SIG-M5 treated with dmso at 0.1 percent for 504 hours (cell line): ENCODE results near the gene DPYSL5.
A peak's percentile ranks its signal among the peaks of the same experiment; 100 is the strongest.
"Not testable (repeated sequence)": the region's sequence is repeated elsewhere in the genome, so short reads cannot be mapped to it uniquely, and the experiment has no call there.

Experiments
- DNase-seq: peaks from one replicate; lab custom pipeline; 2025; ENCODE audit not compliant: unreplicated experiment; lab: John Stamatoyannopoulos, UW

The DPYSL5 gene, protein sequence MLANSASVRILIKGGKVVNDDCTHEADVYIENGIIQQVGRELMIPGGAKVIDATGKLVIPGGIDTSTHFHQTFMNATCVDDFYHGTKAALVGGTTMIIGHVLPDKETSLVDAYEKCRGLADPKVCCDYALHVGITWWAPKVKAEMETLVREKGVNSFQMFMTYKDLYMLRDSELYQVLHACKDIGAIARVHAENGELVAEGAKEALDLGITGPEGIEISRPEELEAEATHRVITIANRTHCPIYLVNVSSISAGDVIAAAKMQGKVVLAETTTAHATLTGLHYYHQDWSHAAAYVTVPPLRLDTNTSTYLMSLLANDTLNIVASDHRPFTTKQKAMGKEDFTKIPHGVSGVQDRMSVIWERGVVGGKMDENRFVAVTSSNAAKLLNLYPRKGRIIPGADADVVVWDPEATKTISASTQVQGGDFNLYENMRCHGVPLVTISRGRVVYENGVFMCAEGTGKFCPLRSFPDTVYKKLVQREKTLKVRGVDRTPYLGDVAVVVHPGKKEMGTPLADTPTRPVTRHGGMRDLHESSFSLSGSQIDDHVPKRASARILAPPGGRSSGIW

DNA sequence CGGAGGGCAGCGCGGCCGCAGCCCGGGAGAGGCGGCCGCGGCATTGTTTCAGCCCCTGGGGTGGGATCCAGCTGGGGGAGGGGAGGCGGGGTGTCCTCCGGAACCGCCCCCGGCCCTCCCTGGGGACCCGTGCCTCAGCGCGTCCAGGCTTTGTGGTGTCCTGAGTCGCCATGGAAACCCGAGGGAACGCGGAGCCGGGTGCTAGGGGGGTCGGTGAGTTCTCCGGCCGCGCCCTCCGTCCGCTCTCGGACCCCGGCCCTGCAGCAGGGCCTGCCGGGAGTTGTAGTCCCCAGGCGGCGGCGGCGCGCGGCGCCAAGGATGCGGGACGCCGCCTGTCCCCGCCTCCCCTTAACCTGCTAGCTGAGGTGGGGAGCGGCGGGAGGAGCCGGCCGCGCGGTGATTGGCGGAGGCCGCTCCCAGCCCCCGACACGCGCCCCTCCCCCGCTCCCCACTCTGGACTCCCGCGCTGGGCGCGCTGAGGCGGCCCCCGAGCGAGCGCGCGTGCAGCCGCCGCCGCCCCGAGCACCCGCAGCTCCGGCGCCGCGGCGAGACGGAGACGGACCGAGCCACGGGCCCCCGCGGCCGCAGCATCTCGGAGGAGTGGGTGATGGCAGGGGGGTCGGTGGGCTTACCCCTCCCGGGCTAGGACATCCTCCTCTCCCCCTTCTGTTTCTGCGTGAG is at the start of gene DPYSL5:
TSS of gene DPYSL5 (plus strand) at position 478 of the 681 bp plus-strand sequence. CDS start 50,368 bp downstream, outside the sequence.
- DNase-seq: no peak

DNA sequence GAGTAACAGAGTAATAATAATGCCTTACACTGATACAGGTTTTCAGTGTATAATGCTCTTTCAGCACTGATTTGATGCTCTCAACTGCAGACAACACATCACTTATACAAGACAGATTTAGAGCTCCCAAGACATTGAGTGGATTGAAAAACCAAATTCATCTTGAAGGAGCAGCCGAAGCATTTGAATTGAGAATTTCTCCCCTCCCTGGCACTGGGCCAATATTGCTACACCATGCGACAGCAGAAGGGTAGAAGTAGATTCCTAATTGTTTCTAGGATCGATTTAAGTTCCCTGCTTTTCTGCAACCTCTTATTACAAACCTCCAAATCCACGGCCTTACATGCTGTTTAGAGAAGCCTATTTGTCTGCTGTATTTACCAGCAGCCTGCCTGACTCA is 46.6 kb upstream of the DPYSL5 start:
- no peak for DNase-seq

DNA sequence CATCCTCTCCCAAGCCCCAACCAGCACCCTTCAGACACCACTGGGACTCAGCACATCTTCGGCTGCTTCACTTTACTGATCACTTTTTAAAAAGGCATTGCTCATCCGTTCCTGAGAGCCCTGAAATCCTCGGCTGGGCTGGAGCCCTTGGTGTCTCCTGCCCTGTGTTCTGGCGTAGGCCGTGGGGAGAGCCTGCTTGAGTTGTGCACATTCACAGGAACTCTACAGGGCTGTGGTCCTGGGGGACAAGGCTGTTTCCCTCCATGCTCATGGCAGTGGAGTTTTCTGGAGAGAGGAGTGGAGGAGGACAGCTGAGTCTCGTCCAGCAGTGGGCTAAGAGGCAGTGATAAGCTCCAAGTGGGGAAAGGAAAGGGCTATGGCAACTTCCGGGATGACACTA is 46.1 kb upstream of the DPYSL5 start:
- no peak for DNase-seq

DNA sequence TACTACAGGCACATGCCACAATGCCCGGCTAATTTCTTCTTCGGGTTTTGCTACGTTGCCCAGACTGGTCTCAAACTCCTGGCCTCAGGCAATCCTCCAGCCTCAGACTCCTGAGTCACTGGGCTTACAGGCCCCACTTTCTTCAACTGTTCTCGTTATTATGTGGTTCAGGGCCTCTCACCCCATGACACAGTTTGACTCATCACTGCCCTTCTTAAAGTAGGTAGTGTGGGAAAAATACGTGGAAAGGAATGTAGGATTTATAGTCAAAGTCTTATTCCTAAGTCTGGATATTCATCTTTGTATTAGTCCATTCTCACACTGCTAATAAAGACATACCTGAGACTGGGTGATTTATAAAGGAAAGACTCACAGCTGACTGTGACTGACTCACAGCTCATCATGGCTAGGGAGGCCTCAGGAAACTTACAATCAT is 42.7 kb upstream of the DPYSL5 start:
- DNase-seq: no peak

DNA sequence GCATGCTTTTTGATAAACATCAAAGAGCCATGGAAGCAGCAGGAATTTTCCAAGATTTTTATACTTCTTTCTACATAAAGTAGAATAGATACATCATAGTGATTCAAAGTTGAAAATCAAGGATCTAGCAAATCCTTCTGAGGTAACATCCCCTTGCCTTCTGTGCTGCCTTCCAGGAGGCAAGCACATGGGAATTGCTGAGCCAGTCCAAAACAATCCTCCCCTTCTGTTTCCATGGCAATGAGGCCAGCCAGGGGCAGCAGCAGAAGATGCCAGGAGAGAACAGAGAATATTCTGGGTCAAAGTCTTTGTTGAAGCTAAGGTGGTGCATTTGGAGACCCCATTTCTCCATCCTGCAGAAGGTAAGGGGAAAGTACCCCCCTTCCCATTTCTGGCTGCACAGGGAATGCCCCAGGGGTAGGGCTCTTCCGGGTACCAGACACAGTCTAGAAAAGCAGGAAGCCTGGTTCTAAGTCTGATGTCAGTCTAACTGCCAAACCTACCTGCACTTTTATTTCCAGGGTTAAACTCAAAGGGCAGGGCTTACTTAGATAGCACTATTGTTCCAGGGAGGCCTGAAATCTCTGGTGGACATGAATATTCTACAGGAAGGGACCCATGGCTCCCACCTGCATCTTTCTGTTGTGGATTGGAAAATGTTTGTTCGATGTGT is 40.0 kb upstream of the DPYSL5 start:
- no peak for DNase-seq

DNA sequence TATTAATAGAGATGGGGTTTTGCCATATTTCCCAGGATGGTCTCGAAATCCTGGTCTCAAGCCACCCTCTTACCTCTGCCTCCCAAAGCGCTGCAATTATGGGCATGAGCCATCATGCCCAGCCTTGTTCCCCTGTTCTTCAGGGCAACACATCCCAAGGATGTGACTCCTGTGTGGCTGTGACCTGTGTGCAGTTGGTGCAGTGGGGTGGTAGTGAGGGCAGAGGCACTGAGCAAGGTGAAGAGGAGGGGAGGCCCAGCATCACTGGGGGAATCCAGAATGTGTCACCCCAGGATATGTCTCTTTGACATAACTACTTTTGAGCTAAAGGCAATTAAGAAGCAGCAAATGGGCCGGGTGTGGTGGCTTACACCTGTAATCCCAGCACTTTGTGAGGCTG is 38.7 kb upstream of the DPYSL5 start:
- no peak for DNase-seq

DNA sequence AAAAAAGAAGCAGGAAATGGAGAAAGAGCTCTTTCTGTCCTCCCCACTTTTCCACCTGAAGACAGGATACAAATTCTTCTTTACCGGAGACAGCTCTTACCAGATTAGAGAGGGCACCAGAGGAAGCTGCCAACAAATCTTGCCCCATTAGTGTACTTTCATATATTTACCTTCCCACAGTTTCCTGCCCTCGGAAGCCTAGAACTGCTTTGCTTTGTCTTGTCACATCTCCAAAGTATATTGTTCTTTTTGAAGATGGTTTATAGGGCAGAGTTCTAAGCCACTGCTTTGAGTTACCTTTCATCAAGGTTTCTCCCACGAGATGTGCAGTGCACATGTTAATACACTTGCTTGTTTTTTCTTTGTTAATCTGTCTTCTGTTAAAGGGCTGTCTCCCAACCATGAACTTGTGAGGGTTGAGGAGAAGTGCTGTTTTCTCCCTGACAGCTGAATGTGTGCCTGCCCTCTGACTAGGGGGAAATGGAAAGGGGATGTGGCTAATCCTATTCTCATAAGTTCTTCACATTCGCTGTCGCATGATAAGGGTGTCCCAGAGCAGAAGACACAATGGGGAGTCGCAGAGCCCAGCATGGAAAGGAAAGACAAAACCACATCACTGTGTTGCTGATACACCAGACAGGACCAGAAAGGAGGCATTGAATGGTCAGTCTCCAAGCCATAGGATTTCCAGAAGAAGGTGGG is 37.9 kb upstream of the DPYSL5 start:
- peak; percentile 60 for DNase-seq

DNA sequence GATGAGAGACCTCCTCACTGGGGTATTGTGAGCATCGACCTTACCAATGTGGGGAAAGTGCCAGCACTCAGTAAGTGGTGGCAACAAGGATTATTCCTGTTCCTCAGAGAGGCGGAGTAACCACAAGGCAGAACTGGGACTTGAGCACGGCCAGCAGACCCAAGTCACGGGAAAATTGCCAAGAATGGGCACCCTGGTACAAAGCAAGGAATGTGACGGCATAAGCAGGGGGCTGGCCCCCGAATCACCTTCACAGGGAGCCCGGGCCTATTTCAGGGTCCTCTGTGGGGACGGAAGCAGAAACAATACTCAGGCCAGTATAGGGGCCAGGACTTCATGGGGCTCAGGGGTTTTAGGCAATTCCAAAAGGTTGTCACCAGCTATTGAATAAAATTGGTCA is 36.7 kb upstream of the DPYSL5 start:
- no peak for DNase-seq

DNA sequence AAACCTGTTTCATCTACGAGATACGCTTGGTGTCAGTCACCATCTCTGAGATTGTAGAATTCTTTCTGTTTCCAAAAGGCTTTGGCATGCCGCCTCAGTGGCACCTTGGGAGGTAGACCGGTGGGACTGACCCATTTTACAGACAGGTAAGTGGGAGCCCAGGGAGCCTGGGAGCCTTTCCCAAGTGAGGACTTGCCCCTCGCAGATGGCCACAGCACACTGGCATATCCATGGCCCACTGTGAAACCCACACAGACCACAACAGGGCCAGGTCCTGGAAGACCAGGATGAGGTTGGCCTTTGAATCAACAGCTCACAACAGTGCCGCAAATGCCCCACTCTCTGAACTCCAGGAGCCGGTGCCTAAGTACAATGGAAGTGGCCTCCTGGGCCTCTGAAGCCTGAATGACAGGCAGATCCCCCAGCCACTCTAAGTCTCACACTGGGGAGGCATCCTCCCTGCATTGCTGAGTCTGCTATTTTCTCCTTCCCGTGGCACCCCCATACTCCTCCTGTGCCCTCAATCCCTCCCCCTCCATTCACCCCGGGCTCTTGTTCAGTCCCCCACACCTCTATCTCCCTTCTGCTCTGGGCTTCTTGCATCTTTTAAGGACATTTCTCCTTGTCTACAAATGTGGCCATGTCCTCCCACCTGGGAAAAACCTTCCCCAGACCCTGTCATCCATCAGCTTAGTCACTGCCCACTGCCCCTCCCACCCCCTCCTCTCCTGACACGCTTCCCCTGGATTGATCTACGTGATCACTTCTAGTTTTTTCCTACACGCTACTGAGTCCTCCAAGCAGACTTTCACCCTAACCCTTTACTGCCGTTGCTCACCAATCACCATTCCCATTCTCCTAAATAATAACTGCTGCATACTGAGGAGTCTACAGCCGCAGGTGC is 35.9 kb upstream of the DPYSL5 start:
- DNase-seq: no peak

DNA sequence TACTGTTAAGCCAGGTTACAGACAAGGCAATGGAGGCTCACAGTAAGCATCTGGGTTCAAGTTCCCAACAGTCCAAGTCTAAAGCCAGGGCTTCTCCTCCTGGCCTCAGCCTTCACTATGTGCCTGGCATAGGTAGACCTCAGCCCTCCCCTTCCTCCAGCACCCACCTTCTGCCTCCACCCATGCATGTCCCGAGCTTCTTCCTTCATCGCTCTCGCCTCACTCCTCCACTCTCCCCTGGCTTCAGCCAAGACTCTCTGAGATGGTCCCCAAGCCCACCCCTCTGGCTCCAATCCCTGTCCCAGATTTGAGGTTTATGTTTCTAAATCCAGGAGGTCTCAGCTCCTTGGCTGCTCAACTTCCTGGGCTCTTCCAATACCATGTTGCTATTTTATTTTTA is 35.2 kb upstream of the DPYSL5 start:
- DNase-seq: no peak

DNA sequence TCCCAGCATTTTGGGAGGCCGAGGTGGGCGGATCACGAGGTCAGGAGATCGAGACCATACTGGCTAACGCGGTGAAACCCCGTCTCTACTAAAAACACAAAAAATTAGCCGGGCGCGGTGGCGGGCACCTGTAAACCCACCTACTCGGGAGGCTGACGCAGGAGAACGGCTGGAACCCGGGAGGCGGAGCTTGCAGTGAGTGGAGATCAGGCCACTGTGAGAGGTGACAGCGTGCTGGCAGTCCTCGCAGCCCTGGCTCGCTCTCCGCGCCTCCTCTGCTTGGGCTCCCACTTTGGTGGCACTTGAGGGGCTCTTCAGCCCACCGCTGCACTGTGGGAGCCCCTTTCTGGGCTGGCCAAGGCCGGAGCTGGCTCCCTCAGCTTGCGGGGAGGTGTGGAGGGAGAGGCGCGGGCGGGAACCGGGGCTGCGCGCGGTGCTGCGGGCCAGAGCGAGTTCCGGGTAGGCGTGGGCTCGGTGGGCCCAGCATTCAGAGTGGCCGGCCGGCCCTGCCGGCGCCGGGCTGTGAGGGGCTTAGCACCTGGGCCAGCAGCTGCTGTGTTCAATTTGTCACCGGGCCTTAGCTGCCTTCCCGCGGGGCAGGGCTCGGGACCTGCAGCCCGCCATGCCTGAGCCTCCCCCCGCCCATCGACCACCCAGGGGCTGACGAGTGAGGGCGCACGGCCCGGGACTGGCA is 33.7 kb upstream of the DPYSL5 start:
- DNase-seq: not testable (repeated sequence)

DNA sequence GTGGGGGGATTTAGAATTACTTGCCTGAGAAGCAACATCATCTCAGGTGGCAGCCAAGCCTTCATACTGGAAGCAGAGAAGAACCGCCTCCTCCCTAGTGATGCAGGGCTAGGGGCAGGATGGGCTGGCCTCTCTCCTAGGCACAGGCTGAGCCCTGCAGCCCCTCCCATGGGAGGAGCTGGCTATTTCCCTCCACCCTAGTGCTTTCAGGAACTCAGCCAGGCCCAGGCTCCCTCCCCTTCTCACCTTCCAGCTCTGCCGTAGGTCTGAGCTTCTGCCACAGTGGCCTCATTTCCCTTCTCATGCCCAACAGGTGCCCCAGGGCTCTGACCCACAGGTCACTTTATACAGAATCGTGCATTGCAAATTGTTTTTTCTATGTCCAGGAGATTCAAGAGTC is 31.0 kb upstream of the DPYSL5 start:
- peak; percentile 25 for DNase-seq

DNA sequence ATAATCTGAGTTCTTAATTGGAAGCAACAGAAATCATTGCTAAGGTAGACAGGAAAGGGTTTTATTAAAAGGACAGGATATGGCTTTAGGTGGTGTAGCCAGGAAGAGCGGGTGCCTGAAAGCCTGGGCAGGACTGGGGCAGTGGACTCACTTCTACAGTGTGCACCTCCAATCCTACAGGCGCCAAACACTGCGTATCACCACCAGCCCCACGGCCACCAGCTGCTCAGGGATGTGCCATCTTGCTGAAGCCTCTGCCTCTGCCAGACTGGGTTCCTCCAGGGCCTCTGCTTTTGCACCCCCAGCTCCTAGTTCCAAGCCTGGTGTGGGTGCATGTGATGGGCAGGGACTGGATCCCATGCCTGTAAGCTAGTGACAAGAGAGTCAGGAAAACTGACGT is 29.7 kb upstream of the DPYSL5 start:
- no peak for DNase-seq

DNA sequence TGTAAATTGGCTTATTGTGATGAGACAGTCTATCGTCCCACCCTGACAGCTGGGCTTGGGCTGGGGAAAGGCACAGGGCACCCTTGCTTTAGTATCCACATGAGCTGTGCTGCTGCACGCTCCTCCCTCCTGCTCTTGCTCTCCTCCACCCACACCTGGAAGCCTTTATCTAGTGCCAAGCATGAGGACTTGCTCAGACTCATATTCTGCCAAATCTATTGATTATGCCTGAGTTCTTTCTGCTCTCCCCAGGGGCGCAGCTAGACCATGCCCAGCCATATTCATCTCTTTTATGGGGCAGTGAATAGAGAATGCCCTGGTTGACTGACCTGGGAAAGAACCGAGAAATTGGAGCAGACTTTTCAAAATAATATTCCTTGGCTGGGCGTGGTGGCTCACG is 29.0 kb upstream of the DPYSL5 start:
- DNase-seq: no peak

DNA sequence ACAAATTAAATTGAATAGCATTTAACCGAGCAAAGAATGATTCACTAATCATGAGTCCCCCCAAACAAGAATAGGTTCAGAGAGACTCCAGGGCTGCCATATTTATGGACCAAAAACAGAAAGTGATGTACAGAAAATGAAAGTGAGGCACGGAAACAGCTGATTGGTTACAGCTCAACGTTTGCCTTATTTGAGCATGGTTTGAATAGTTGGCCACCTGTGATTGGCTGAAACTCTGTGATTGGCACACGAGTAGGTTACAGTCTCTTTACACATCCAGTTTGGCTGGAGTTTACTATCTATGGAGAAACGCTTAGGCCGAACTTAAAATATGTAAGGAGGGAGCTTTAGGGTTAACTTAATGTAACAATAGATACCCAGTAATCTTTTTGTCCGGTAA is 27.0 kb upstream of the DPYSL5 start:
- DNase-seq: no peak

DNA sequence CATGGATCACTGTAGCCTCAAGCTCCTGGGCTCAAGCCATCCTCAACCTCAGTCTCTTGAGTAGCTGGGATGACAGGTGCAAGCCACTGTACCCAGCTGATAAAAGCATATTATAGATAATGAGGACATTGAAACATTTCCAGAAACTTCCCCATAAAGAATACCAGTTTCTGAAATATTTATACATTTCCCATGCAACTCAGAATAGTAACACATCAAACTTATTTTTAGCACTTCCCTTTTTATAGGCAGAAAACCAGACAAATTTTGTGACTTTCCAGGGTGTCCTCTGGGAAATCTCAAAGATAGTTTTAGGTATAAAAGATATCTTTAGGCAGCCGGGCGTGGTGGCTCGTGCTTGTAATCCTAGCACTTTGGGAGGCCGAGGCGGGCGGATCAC is 25.1 kb upstream of the DPYSL5 start:
- no peak for DNase-seq

DNA sequence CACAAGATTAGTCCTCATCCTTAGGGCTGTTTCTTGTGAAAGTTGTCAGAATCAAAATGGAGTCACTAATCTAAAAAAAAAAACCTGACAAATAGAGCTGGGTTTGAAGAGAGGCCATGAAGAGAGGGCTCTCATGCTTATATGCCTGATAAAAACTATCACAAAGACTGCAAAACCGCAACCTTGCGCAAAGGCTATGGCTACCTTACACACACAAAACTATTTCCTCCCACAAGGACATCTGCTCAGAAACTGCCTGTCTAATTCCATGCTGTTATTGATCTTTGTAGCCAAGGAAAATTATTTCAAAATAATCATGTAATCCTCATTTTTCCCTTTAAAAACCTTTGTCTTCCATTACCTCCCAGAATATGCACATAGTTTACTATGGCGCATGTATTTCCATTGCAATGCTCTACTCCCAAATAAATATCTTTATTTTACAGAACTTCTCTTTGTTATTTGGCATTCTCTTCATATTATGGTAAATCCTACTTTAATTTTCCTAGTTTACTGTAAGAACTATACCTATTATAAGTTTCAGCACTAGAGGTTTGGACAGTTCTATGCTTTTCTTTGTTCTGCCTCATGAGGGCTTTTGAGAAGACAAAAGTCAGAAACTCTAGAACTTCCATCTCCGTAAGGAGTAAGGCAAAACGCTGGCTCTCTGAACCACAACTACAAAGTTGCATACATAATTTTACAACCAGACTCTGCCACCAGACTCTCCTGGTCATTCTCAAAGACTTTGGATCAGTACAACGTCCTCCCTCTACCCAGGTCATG is 9.6 kb upstream of the DPYSL5 start:
- DNase-seq: peak; percentile 47

DNA sequence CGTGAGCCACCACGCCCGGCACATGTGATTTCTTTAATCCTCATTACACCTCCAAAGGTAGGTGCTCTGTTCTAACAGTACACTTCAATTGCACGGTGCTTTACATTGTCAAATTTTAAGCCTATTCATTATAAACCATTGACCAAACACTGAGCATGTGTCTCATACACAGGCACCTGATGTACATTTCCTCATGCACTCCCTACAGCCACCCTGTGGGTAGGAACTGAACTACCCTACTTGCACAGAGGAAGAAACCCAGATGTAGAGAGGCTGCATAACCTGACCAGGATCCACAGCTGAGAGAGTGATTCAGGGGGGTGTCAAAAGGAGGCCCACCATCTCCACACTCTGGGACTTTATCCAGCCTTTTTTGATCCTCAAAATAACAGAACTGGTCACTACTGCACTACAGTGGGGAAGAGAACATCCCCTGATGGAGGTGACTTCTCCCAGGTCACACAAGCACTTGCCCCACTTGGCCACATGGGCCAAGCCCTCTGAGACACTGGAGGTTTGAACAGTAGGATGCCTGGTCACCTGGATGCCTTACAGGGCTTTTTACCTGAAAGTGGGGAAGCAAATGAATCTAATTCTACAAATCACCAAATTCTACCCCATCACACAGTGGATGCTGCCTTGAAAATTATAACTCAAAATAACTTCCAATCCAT is 6.9 kb upstream of the DPYSL5 start:
- peak; percentile 24 for DNase-seq
